ENCODE results near the gene TGOLN2. TPM values are rescaled to one million over a fixed set of nuclear protein-coding genes. Genes with fewer than 3 reads are reported as not detected.

The TGOLN2 gene
- total and polyA plus RNA-seq, 8 donors: 90.3 to 133 (median 99.9) TPM

- no peaks in the 10 kb centered on the region for H3K27me3 ChIP-seq
- TF ChIP-seq CTCF (IDR thresholded peaks at IDR 0.05): no peak
- DNase-seq: no peak
- no peaks in the 10 kb centered on the region for H3K9me3 ChIP-seq
- H3K27ac ChIP-seq: no peak overlapping the region
- no peak for ATAC-seq
- peaks cover 9 to 61% of the 10 kb centered on the region in 2 donors for H3K4me1 ChIP-seq
- peaks cover 0 to 52% of the 10 kb centered on the region in 2 donors for H3K36me3 ChIP-seq
- H3K4me3 ChIP-seq: peak overlapping the region; percentile 86 to 91
- intact Hi-C loops (cut with DNase I): no loop called here
Measured at GRCh38 chr2:85355521-85355920, 27.7 kb upstream of the TGOLN2 start.

- intact Hi-C loops (cut with DNase I): no loop called here
- H3K27ac ChIP-seq: peak overlapping the region; percentile 76 to 90
- no peaks in the 10 kb centered on the region for H3K27me3 ChIP-seq
- DNase-seq (no peak), ATAC-seq (no peak)
- H3K4me1 ChIP-seq: peaks cover 9 to 61% of the 10 kb centered on the region in 2 donors
- TF ChIP-seq CTCF (IDR thresholded peaks at IDR 0.05): no peak
- H3K36me3 ChIP-seq: peaks cover 0 to 54% of the 10 kb centered on the region in 2 donors
- H3K4me3 ChIP-seq: peak overlapping the region; percentile 86 to 91
- no peaks in the 10 kb centered on the region for H3K9me3 ChIP-seq
Measured at GRCh38 chr2:85355073-85355410, 27.3 kb upstream of the TGOLN2 start.

GRCh38 chr2:85354286-85355072 is 26.7 kb upstream of the TGOLN2 start, which contains the start of the genes ELMOD3 and RETSAT:
TSS of gene ELMOD3 (plus strand) at chr2:85354769. CDS start at chr2:85357199, 2,430 bp downstream.
TSS of gene RETSAT (minus strand) at chr2:85354528. CDS start at chr2:85354507, 21 bp downstream.
- Histone ChIP-seq H3K9me3 (no peaks in the 10 kb centered on the region), H3K27me3 (no peaks in the 10 kb centered on the region), H3K27ac (peak within 1 kb of the TSS; percentile 86 to 90), H3K36me3 (peaks cover 0 to 54% of the 10 kb centered on the region in 2 donors), H3K4me1 (peaks cover 9 to 61% of the 10 kb centered on the region in 2 donors), H3K4me3 (peak within 1 kb of the TSS; percentile 86 to 91)
- no peak for TF ChIP-seq CTCF (IDR thresholded peaks at IDR 0.05)
- DNase-seq (peak; percentile 96 to 98 (median 98)), ATAC-seq (peak; percentile 97)
- intact Hi-C loops (cut with DNase I): no loop called here

- H3K36me3 ChIP-seq: peaks cover 0 to 53% of the 10 kb centered on the region in 2 donors
- intact Hi-C loops (cut with DNase I): no loop called here
Measured at GRCh38 chr2:85353876-85354285, 26.1 kb upstream of the TGOLN2 start.

More at GRCh38 chr2:85353876-85354285, 26.1 kb upstream of the TGOLN2 start:
- H3K27me3 ChIP-seq: no peaks in the 10 kb centered on the region
- ATAC-seq (peak; percentile 62), DNase-seq (peak in 2 of 4 donors; percentile 7 to 44)
- peak overlapping the region; percentile 86 to 90 for H3K27ac ChIP-seq
- TF ChIP-seq CTCF (IDR thresholded peaks at IDR 0.05): no peak
- H3K4me1 ChIP-seq: peaks cover 9 to 60% of the 10 kb centered on the region in 2 donors
- H3K4me3 ChIP-seq: peak overlapping the region; percentile 86 to 91
- no peaks in the 10 kb centered on the region for H3K9me3 ChIP-seq
